ENCODE measurements around the gene ADAM8.
"Not testable (repeated sequence)": the region's sequence is repeated elsewhere in the genome, so short reads cannot be mapped to it uniquely, and the experiment has no call there.

Gene ADAM8

DNA sequence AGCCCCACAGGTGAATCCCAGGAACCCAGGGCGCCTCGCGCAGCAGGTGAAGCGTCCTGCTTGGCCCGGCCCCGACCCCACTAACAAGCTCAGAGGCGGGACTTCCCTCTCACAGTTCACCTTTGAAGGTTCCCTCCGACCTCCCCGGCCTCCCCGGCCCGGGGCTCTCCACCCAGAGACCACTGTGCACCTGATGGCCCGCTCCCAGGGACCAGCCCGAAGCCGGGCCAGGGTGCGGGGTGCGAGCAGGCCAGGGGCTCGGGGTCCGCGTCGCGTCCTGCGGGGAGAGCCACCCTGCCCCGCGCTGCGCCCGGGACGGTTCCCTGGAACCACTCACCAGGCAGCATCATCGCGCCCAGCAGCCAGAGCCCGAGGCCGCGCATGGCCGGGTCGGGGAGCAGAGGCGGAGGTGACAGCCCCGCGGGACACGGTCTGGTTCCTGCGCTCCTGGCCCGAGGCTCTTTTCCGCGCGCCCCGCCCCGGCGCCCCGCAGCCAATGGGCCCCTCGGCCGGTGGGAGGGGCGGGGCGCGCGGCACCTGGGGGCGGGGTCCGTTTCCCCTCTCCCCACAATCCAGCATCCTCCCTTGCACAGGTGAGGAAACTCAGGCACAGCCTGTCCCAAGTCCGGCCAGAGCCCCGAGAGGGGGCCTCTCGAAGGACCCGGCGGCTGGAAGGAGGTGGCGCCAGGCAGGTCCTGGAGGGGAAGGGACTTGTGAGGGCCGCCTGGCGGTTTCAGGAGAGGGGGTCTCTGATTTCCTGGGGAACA lies at the start of gene ADAM8:
TSS of gene ADAM8 (minus strand) at position 434 of the 767 bp plus-strand sequence. CDS start at position 383, 51 bp downstream.
- Histone ChIP-seq H3K9me3 (ENCODE audit: control insufficient read depth, insufficient read depth, low read length) (no peaks in the 10 kb centered on the region), H3K36me3 (ENCODE audit: control insufficient read depth, insufficient read depth, low read length) (peaks cover 5% of the 10 kb centered on the region; the same call in 1 of the 2 replicates), H3K27me3 (ENCODE audit: control insufficient read depth, insufficient read depth, low read length) (no peaks in the 10 kb centered on the region), H3K4me1 (ENCODE audit: control insufficient read depth, insufficient read depth, low read length) (peaks cover 7% of the 10 kb centered on the region), H3K27ac (ENCODE audit: low read length) (no peak within 1 kb of the TSS), H3K4me3 (ENCODE audit: low read length) (peak within 1 kb of the TSS; percentile 28; the same call in 1 of the 2 replicates)
- no CpG with 5 or more reads among the region's 63 CpGs for WGBS (ENCODE audit: insufficient coverage, insufficient read length)
- DNase-seq (ENCODE audit: low read depth, low spot score) = no peak

DNA sequence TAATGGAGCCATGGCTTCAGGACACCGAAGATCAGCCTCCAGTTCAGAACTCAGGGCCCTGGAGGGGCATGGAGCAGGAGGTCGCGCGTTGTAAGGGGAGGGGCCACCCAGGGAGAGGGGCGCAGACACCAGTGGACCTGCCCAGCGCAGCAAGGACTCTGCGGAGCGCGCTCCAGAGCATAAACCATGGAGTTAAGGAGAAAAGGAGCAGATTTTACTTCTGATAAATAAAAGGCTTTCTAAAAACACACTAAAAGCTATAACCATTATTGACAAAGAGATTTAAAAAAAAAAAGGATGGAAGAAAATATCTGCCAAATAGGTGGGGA lies 49.5 kb upstream of the ADAM8 start:
- DNase-seq (ENCODE audit: low read depth, low spot score) = no peak
- H3K36me3 ChIP-seq (ENCODE audit: control insufficient read depth, insufficient read depth, low read length) = no peaks in the 10 kb centered on the region
- H3K27me3 ChIP-seq (ENCODE audit: control insufficient read depth, insufficient read depth, low read length) = peaks cover 7% of the 10 kb centered on the region; the same call in 1 of the 2 replicates
- peaks cover 3% of the 10 kb centered on the region; the same call in 1 of the 2 replicates for H3K4me1 ChIP-seq (ENCODE audit: control insufficient read depth, insufficient read depth, low read length)
- H3K27ac ChIP-seq (ENCODE audit: low read length) = no peak overlapping the region
- no CpG with 5 or more reads among the region's 9 CpGs for WGBS (ENCODE audit: insufficient coverage, insufficient read length)
- H3K4me3 ChIP-seq (ENCODE audit: low read length) = peak overlapping the region; percentile 35; the same call in 1 of the 2 replicates
- H3K9me3 ChIP-seq (ENCODE audit: control insufficient read depth, insufficient read depth, low read length) = no peaks in the 10 kb centered on the region

DNA sequence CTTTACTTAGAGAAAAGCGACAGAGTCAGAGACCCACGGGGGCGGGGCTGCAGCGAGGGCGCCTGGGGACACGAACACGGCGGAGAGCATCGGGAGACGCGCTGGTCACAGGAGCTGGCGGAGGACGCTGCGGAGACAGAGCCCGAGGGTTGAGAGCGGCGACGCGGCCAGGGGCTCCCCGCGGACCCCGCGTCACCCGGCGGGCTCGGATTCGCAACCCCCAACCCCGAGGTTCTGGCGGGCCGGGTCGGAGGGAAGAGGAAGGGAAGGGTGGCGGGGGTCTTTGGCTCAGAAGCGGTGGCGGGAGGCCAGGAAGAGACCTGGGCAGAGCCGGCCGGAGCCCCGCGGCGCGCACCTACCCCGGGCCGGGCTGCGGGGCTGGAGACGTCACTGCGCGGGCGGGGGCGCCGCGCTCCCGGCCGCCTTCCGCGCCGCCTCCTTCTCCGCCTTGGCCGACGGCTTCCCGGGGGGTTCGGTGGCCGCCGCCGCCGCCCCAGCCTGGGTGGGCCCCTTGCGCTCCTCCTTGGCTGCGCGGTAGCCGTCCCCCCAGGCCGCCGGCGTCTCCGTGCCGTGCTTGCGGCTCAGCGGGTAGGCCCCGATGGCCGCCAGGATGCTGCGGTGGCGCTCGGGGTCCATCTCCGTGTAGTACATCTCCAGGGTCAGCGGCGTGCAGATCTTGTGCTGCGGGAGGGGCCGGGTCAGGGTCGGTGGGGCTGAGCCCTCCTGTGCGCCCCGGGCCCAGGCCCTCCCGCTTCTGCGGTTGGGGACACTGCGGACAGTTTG lies 49.0 kb upstream of the ADAM8 start:
- no peaks in the 10 kb centered on the region for H3K9me3 ChIP-seq (ENCODE audit: control insufficient read depth, insufficient read depth, low read length)
- peaks cover 3% of the 10 kb centered on the region; the same call in 1 of the 2 replicates for H3K4me1 ChIP-seq (ENCODE audit: control insufficient read depth, insufficient read depth, low read length)
- peak overlapping the region; percentile 35; the same call in 1 of the 2 replicates for H3K4me3 ChIP-seq (ENCODE audit: low read length)
- DNase-seq (ENCODE audit: low read depth, low spot score) = no peak
- no peaks in the 10 kb centered on the region for H3K36me3 ChIP-seq (ENCODE audit: control insufficient read depth, insufficient read depth, low read length)
- H3K27me3 ChIP-seq (ENCODE audit: control insufficient read depth, insufficient read depth, low read length) = peaks cover 7% of the 10 kb centered on the region; the same call in 1 of the 2 replicates
- H3K27ac ChIP-seq (ENCODE audit: low read length) = no peak overlapping the region
- no CpG with 5 or more reads among the region's 91 CpGs for WGBS (ENCODE audit: insufficient coverage, insufficient read length)

DNA sequence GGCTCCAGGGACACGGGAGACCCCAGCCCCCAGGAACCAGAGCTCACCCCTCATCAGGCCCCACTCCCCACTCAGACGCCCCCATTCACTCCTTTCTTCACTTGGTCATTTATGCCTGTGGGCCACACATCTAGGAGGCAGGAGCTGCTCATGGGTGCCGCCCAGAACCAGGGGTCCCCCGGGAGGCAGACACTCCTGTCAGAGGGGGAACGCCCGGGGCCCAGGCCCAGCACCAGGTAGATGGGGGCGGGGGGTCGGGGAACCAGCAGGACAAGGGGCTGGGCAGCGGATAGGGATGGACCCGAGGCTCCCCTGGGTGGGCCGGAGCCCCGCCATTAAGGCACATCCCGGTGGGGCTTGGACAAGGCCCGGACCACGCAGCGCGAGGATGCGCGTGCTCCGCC lies 48.2 kb upstream of the ADAM8 start:
- peaks cover 3% of the 10 kb centered on the region; the same call in 1 of the 2 replicates for H3K4me1 ChIP-seq (ENCODE audit: control insufficient read depth, insufficient read depth, low read length)
- no CpG with 5 or more reads among the region's 20 CpGs for WGBS (ENCODE audit: insufficient coverage, insufficient read length)
- no peak for DNase-seq (ENCODE audit: low read depth, low spot score)
- H3K27me3 ChIP-seq (ENCODE audit: control insufficient read depth, insufficient read depth, low read length) = peaks cover 7% of the 10 kb centered on the region; the same call in 1 of the 2 replicates
- no peaks in the 10 kb centered on the region for H3K36me3 ChIP-seq (ENCODE audit: control insufficient read depth, insufficient read depth, low read length)
- H3K4me3 ChIP-seq (ENCODE audit: low read length) = no peak overlapping the region
- H3K27ac ChIP-seq (ENCODE audit: low read length) = no peak overlapping the region
- H3K9me3 ChIP-seq (ENCODE audit: control insufficient read depth, insufficient read depth, low read length) = no peaks in the 10 kb centered on the region

DNA sequence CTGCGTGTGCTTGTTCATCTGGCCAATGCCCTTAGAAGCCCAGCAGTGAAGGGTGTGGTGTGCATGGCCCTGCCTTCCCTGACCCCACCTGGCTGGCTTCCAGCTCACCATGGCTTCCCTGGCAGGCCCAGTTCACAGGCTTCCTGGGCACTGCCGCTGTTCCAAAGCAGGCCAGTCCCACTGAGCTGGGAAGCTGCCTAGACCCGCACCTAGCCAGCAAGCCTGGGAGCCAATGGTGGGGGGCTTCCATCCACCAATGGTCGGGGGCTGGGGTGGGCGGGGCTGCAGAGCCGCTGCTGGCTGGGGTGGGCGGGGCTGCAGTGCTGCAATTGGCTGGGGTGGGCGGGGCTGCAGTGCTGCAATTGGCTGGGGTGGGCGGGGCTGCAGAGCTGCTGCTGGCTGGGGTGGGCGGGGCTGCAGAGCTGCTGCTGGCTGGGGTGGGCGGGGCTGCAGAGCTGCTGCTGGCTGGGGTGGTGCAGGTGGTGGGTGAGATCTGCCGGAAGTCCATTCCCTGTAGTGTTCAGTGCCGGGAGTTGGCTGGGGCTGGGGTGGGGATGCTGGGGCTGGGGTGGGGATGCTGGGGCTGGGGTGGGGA lies 47.6 kb upstream of the ADAM8 start:
- Histone ChIP-seq H3K4me1 (ENCODE audit: control insufficient read depth, insufficient read depth, low read length) (peaks cover 3% of the 10 kb centered on the region; the same call in 1 of the 2 replicates), H3K27me3 (ENCODE audit: control insufficient read depth, insufficient read depth, low read length) (peaks cover 7% of the 10 kb centered on the region; the same call in 1 of the 2 replicates), H3K9me3 (ENCODE audit: control insufficient read depth, insufficient read depth, low read length) (no peaks in the 10 kb centered on the region), H3K36me3 (ENCODE audit: control insufficient read depth, insufficient read depth, low read length) (no peaks in the 10 kb centered on the region), H3K4me3 (ENCODE audit: low read length) (no peak overlapping the region), H3K27ac (ENCODE audit: low read length) (no peak overlapping the region)
- WGBS (ENCODE audit: insufficient coverage, insufficient read length) = no CpG with 5 or more reads among the region's 13 CpGs
- DNase-seq (ENCODE audit: low read depth, low spot score) = no peak

DNA sequence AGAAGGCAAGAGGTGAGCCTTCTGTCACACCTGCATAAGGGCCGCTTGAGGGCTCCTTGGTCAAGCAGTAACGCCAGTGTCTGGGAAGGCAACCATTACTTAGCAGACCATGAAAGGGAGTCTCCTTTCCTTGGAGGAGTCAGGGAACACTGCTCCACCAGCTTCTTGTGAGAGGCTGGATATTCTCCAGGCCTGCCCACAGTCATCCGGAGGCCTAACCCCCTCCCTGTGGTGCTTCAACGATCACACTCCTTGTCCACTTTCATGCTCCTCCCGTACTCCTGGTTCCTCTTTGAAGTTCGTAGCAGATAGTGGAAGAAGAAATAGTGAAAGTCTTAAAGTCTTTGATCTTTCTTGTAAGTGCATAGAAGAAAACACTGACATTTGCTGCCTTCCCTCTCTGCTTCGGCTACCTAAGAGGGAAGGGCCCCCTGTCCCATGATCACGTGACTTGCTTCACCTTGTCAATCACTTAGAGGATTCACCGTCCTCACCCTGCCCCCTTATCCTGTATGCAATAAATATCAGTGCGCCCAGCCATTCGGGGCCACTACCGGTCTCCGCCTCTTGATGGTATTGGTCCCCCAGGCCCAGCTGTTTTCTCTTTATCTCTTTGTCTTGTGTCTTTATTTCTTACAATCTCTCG lies 45.5 kb upstream of the ADAM8 start:
- H3K9me3 ChIP-seq (ENCODE audit: control insufficient read depth, insufficient read depth, low read length); H3K4me1 ChIP-seq (ENCODE audit: control insufficient read depth, insufficient read depth, low read length); DNase-seq (ENCODE audit: low read depth, low spot score); H3K27ac ChIP-seq (ENCODE audit: low read length); H3K27me3 ChIP-seq (ENCODE audit: control insufficient read depth, insufficient read depth, low read length); H3K4me3 ChIP-seq (ENCODE audit: low read length); H3K36me3 ChIP-seq (ENCODE audit: control insufficient read depth, insufficient read depth, low read length): not testable (repeated sequence)
- WGBS (ENCODE audit: insufficient coverage, insufficient read length) = no CpG with 5 or more reads among the region's 14 CpGs

DNA sequence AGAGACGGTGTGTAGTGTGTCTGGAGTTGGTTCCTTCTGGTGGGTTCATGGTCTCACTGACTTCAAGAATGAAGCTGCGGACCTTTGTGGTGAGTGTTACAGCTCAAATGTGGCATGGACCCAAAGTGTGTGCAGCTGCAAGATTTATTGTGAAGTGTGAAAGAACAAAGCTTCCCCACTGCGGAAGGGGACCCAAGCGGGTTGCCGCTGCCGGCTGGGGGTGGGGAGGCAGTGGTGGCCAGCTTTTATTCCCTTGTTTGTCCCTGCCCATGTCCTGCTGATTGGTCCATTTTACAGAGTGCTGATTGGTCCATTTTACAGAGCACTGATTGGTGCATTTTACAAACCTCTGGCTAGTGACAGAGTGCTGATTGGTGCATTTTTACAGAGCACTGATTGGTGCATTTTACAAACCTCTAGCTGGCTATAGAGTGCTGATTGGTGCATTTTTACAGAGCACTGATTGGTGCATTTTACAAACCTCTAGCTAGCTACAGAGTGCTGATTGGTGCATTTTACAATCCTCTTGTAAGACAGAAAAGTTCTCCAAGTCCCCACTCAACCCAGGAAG lies 44.3 kb upstream of the ADAM8 start:
- not testable (repeated sequence) for H3K27ac ChIP-seq (ENCODE audit: low read length); H3K27me3 ChIP-seq (ENCODE audit: control insufficient read depth, insufficient read depth, low read length); H3K9me3 ChIP-seq (ENCODE audit: control insufficient read depth, insufficient read depth, low read length); H3K4me1 ChIP-seq (ENCODE audit: control insufficient read depth, insufficient read depth, low read length); H3K4me3 ChIP-seq (ENCODE audit: low read length); H3K36me3 ChIP-seq (ENCODE audit: control insufficient read depth, insufficient read depth, low read length); DNase-seq (ENCODE audit: low read depth, low spot score)
- no CpG with 5 or more reads among the region's 6 CpGs for WGBS (ENCODE audit: insufficient coverage, insufficient read length)

DNA sequence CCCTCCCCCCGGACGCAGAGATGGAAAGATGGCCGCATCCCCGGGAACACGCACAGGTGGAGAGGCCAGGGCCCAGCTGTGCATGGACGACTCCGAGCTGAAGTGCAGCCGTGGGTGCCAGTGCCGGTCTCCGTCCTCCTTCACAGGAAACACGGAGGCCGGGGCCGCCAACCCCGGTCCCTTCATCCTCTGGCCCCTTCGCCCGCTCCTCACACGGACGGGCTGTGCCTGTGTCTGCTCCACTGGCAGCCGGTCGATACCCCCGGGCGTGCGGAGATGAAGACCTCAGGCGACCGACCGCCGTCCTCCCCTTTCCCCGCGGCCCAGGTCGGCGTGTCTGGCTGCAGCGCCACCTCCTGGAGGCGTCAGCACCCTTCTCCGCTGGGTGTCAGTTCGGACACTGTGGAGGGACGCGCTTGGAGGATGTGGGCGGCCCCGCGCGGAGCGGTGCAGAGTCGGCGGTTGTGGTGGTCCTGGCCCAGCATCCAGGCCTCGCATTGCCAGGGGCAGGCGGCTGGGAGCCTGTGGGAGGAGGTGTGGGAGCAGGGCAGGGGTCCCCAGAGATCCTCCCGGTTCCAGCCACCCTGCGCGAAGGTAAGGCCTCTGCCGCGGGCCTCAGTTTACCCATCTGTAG lies 41.9 kb upstream of the ADAM8 start:
- Histone ChIP-seq H3K27me3 (ENCODE audit: control insufficient read depth, insufficient read depth, low read length) (no peaks in the 10 kb centered on the region), H3K27ac (ENCODE audit: low read length) (no peak overlapping the region), H3K4me1 (ENCODE audit: control insufficient read depth, insufficient read depth, low read length) (no peaks in the 10 kb centered on the region), H3K4me3 (ENCODE audit: low read length) (peak overlapping the region; percentile 45; the same call in 1 of the 2 replicates), H3K36me3 (ENCODE audit: control insufficient read depth, insufficient read depth, low read length) (no peaks in the 10 kb centered on the region), H3K9me3 (ENCODE audit: control insufficient read depth, insufficient read depth, low read length) (no peaks in the 10 kb centered on the region)
- peak; percentile 47 for DNase-seq (ENCODE audit: low read depth, low spot score)
- no CpG with 5 or more reads among the region's 51 CpGs for WGBS (ENCODE audit: insufficient coverage, insufficient read length)

DNA sequence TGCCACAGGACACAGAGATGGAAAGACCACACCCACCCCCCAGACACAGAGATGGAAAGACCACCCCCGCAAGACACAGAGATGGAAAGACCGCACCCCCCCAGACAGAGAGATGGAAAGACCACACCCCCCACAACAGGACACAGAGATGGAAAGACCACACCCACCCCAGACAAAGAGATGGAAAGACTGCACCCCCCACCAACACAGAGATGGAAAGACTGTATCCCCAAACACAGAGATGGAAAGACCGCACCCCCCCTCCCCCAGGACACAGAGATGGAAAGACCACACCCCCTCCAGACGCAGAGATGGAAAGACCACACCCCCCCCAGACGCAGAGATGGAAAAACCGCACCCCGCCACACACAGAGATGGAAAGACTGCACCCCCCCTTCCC lies 40.1 kb upstream of the ADAM8 start:
- H3K36me3 ChIP-seq (ENCODE audit: control insufficient read depth, insufficient read depth, low read length) = 0 out of 2 replicates have a peak, but pooled peaks cover 2% of the 10 kb centered on the region
- no peaks in the 10 kb centered on the region for H3K9me3 ChIP-seq (ENCODE audit: control insufficient read depth, insufficient read depth, low read length)
- no peak for DNase-seq (ENCODE audit: low read depth, low spot score)
- H3K4me1 ChIP-seq (ENCODE audit: control insufficient read depth, insufficient read depth, low read length) = no peaks in the 10 kb centered on the region
- no peaks in the 10 kb centered on the region for H3K27me3 ChIP-seq (ENCODE audit: control insufficient read depth, insufficient read depth, low read length)
- no peak overlapping the region for H3K27ac ChIP-seq (ENCODE audit: low read length)
- H3K4me3 ChIP-seq (ENCODE audit: low read length) = no peak overlapping the region
- WGBS (ENCODE audit: insufficient coverage, insufficient read length) = no CpG with 5 or more reads among the region's 7 CpGs

Data from iPS DF 6.9 (cell line).